Activated CD8-positive, alpha-beta memory T cell treated with anti-CD3 and anti-CD28 coated beads, Interleukin-2, amount 10 ng/mL, durations not matched to agents 7 days and 5 days (primary cell): Measurements from ENCODE around the gene UAP1L1. TPM values are rescaled to one million over a fixed set of nuclear protein-coding genes. Genes with fewer than 3 reads are reported as not detected.

ENCODE experiments used
- ATAC-seq: fragments of 150-1000 bp; cut with Tn5 transposase; one replicate; pipeline ENCODE4 v1.10.0; 2021; ENCODE audit warnings: moderate library complexity
- CTCF ChIA-PET: fragments of 350-600 bp; sonication (Branson Sonifier 250); formaldehyde crosslinking; loops from one replicate; lab custom pipeline; 2021; ENCODE audit warnings: antibody characterized with exemption; lab: Charles Lee
- DNase-seq: peaks from one replicate; pipeline ENCODE4 v3.0.0-alpha.2; 2020
- H3K27ac Mint-ChIP-seq: one replicate; pipeline ENCODE4 v1.8.0; 2021; ENCODE audit warnings: mild to moderate bottlenecking, mixed read lengths
- H3K27me3 Mint-ChIP-seq: one replicate; pipeline ENCODE4 v1.8.0; 2021; ENCODE audit warnings: mixed read lengths
- H3K36me3 Mint-ChIP-seq: one replicate; pipeline ENCODE4 v1.8.0; 2021; ENCODE audit warnings: mild to moderate bottlenecking, mixed read lengths
- H3K4me1 Mint-ChIP-seq: one replicate; pipeline ENCODE4 v1.8.0; 2021; ENCODE audit warnings: mixed read lengths
- H3K4me3 Mint-ChIP-seq: one replicate; pipeline ENCODE4 v1.8.0; 2021; ENCODE audit warnings: mild to moderate bottlenecking, moderate library complexity, mixed read lengths
- H3K9me3 Mint-ChIP-seq: one replicate; pipeline ENCODE4 v1.8.0; 2022; ENCODE audit warnings: low read depth, mixed read lengths
- total RNA-seq, 2 experiments: library from RNA; stranded (reverse); gene quantifications; one replicate each; pipeline ENCODE4 v1.2.3, GENCODE V29; 2021

Gene UAP1L1
- total RNA-seq, 2 experiments from 2014 or later, result 32.6 to 35.3 TPM

DNA sequence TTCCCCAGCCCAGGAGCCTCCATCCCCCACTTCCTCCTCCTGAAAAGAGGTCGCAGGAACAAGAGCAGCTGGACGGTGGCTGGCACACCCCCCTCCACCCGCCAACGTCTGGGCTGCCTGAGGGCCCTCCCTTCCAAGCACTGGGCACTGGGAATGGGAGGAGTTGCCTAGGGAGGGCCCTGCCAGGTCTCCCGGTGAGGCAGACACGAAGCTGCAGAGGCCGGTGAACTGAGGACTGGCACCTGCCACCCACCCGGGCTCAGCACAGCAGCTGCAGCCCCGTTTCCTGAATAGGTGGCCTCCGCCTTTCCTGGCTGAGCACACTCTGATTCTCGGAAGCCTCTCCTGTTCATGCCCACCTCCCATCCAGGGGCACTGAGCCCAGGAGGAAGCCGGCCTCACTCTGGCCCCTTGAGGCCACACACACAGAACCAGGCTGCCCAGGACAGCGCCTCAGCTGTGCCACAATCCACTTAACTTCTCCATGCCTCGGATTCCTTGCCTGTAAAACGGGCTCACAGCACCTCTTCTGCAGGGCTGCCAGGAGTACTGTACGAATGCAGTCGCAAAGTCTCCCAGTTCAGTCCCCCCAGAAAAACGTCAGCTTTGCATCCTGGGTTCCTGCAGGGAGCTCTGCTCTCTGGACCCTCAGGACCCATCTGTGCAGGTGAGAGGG, 32.7 kb upstream of the UAP1L1 start:
- Mint-ChIP-seq H3K4me3 (peak overlapping the region; percentile 71), H3K36me3 (no peaks in the 10 kb centered on the region), H3K27me3 (peaks cover 31% of the 10 kb centered on the region), H3K27ac (no peak overlapping the region), H3K4me1 (peaks cover 16% of the 10 kb centered on the region), H3K9me3 (no peaks in the 10 kb centered on the region)
- CTCF ChIA-PET, result interaction anchor here (0.5 to 2.5 kb wide), 12 partner anchors 9 to 258 kb away, joined by 3 to 37 read pairs (median 4); partner anchors contain the start of genes AJM1, PAXX and SAPCD2
- no peak for DNase-seq
- no peak for ATAC-seq

GRCh38 chr9:137045294-137046087, 31.8 kb upstream of the UAP1L1 start:
- CTCF ChIA-PET, result interaction anchor here (1.0 to 5.5 kb wide), 13 partner anchors 9 to 234 kb away, joined by 3 to 183 read pairs (median 10); partner anchors contain the start of genes AJM1, PAXX and SAPCD2
- peak overlapping the region; percentile 71 for H3K4me3 Mint-ChIP-seq
- H3K36me3 Mint-ChIP-seq, result no peaks in the 10 kb centered on the region

DNA sequence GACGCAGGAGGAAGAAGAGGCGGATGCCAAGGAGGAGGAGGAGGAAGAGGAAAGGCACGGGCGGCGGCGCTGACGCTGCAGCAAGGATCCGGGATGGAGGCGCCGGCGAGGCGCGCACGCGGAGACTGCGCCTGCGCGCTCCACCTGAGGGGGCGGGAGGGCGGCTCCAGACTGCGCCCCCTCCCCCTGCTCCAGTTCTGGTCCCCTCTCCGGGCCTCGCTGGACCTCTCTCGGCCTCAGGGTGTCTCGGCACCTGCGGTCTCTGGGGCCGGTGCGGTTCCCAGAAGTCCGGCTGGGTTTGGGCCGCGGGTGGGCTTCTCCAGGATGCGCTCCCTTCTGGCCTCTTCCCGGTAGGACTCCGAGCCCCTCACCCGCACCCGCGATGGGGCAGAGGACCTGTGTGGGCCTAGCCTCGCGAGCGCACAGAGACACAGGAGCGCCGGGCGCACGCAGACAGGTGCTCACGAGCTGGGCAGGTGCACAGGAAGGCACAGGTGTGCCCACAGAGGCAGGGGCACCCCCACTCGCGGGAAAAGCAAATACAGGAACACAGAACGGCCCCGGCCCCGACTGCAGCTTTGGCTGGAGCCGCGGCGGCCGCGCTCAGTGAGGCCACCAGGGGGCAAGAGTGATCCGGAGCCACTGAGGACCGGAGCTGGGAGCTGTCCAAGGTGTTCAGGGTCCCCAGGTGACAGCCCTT, 31.1 kb upstream of the UAP1L1 start, which contains the start of gene NPDC1:
Gene NPDC1, minus strand, starts transcription at position 90 of the 700 bp plus-strand sequence. CDS start 188 bp downstream, outside the sequence.
- peak within 1 kb of the TSS; percentile 71 for H3K4me3 Mint-ChIP-seq
- H3K27ac Mint-ChIP-seq, result no peak within 1 kb of the TSS
- H3K36me3 Mint-ChIP-seq, result no peaks in the 10 kb centered on the region
- H3K4me1 Mint-ChIP-seq, result peaks cover 16% of the 10 kb centered on the region
- ATAC-seq, result peak; percentile 82
- peak; percentile 89 for DNase-seq
- peaks cover 43% of the 10 kb centered on the region for H3K27me3 Mint-ChIP-seq
- no peaks in the 10 kb centered on the region for H3K9me3 Mint-ChIP-seq
- CTCF ChIA-PET, result interaction anchor here (0.6 to 5.5 kb wide), 45 partner anchors 10 to 316 kb away, joined by 3 to 183 read pairs (median 4); partner anchors contain the start of genes ABCA2, CLIC3, CYSRT1 and FBXW5

More at GRCh38 chr9:137045294-137046087, 31.8 kb upstream of the UAP1L1 start:
- ATAC-seq (peak; percentile 26), DNase-seq (no peak)
- Mint-ChIP-seq H3K9me3 (no peaks in the 10 kb centered on the region), H3K27me3 (peaks cover 39% of the 10 kb centered on the region), H3K4me1 (peaks cover 16% of the 10 kb centered on the region), H3K27ac (no peak overlapping the region)

DNA sequence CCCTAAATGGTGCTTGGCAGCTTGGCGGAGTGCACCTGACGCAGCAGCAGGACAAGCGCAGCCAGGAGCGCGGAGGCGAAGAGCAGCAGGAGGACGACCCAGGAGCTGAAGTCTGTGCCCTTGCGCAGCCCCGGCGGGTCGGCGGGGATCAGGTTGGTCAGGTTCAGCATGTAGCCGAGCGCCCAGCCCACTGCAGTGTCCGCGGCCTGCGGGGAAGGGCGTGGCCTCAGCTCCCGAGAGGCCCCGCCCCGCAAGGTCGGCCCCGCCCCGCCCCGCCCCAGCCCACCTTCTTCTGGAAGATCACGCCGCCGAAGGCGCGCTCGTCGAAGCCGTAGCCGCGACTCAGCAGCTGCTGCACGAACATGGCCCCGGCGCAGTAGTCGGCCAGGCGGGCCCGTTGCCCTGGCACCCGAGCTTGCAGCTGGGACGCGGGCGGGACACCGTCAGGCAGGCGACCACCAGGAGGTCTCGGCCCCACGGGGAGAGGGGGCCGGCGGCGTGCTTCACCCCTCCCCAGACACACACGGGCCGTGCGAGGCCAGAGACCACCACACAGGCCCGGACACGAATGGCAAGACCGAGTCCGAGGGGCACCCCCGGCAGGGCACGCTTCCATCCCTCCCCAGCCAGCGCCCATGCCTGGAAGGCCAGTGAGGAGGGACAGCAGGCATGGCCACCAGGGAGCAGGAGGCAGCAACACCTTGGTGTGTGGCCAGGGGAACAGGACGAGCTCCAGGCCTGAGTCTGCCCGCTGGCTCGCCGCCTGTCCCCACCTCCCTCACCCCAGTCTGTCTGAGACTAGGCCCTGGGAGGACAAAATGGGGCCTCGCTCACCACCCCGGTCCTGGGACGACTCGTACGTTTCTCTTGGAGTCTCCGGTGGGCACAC, 28.4 kb upstream of the UAP1L1 start:
- Mint-ChIP-seq H3K27me3 (peaks cover 56% of the 10 kb centered on the region), H3K36me3 (no peaks in the 10 kb centered on the region), H3K4me1 (peaks cover 15% of the 10 kb centered on the region), H3K4me3 (no peak overlapping the region), H3K9me3 (no peaks in the 10 kb centered on the region), H3K27ac (no peak overlapping the region)
- no peak for DNase-seq
- no peak for ATAC-seq
- CTCF ChIA-PET, result interaction anchor here (1.0 to 5.5 kb wide), 8 partner anchors 10 to 188 kb away, joined by 3 to 183 read pairs (median 6); partner anchors contain the start of genes RNF224 and SAPCD2

DNA sequence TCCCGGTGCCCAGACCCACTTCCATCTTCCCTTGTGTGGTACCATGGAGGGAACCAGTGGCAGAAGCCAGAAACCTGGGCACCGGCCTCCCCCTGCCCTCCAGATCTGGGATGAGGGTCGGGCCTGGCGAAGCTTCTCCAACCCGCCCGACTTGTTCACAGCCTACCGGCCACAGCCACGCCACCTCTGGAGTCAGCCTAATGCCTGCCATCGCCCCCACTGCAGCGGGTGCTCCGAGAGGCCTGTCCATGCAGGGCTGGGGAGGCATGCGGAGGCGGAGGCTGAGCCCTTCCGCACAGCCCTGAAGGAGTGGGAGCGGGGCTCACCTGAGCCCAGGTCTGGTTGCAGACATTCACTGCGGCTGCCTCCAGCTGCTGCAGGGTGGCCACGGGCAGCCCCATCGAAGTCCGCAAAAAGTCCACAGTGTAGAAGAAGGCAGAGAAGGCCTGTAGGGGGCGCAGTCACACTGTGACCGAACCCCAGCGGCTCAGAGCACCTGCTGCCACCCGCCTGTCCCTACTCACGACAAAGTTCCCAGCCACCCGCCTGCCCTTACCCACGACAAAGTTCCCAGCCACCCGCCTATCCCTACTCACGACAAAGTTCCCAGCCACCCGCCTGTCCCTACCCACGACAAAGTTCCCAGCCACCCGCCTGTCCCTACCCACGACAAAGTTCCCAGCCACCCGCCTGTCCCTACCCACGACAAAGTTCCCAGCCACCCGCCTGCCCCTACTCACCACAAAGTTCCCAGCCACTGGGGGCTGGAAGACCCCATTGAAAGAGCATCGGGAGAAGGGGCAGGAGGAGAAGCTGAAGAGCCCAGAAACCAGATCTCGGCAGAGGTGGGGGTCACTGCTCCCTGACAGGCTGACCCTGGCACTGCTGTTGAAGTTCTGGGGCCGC, 27.5 kb upstream of the UAP1L1 start:
- Mint-ChIP-seq H3K4me3 (no peak overlapping the region), H3K27me3 (peaks cover 51% of the 10 kb centered on the region), H3K27ac (no peak overlapping the region), H3K36me3 (no peaks in the 10 kb centered on the region), H3K4me1 (peaks cover 7% of the 10 kb centered on the region), H3K9me3 (no peaks in the 10 kb centered on the region)
- DNase-seq, result peak; percentile 73
- CTCF ChIA-PET, result interaction anchor here (1.0 to 5.5 kb wide), 7 partner anchors 9 to 187 kb away, joined by 3 to 183 read pairs (median 6); partner anchors contain the start of genes RNF224 and SAPCD2
- ATAC-seq, result no peak

DNA sequence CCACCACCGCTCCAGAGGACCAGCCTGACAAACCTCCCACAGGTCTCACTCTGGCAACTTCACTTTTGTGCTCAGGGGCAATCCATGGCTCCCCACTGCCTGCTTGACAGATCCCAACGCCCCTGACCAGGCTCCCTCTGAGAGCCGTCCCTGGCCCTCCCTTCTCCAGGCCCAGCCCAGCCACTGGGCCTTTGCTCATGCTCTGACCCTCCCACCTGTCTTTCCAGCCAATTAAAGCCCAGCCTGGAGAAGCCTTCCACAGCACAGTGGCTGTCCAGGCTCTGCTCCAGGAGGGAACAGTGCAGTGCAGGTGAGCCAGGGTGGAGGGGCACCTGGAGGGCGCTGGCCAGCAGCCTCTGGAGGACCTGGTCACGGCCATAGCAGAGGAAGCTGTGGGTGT, 26.7 kb upstream of the UAP1L1 start:
- Mint-ChIP-seq H3K36me3 (no peaks in the 10 kb centered on the region), H3K27ac (no peak overlapping the region), H3K9me3 (no peaks in the 10 kb centered on the region), H3K27me3 (peaks cover 46% of the 10 kb centered on the region), H3K4me3 (no peak overlapping the region), H3K4me1 (peaks cover 3% of the 10 kb centered on the region)
- CTCF ChIA-PET, result interaction anchor here (1.4 to 5.5 kb wide), 2 partner anchors 18 to 186 kb away, joined by 3 to 183 read pairs; partner anchors contain the start of gene SAPCD2
- DNase-seq, result no peak
- no peak for ATAC-seq

GRCh38 chr9:137051145-137051724, 26.1 kb upstream of the UAP1L1 start:
- Mint-ChIP-seq H3K27ac (no peak overlapping the region), H3K9me3 (no peaks in the 10 kb centered on the region), H3K4me1 (peaks cover 3% of the 10 kb centered on the region), H3K4me3 (no peak overlapping the region), H3K36me3 (no peaks in the 10 kb centered on the region), H3K27me3 (peaks cover 46% of the 10 kb centered on the region)
- DNase-seq (no peak), ATAC-seq (no peak)
- CTCF ChIA-PET, result interaction anchor here (2.1 to 5.5 kb wide), 2 partner anchors 12 to 17 kb away, joined by 5 to 183 read pairs; partner anchors contain the start of gene SAPCD2

DNA sequence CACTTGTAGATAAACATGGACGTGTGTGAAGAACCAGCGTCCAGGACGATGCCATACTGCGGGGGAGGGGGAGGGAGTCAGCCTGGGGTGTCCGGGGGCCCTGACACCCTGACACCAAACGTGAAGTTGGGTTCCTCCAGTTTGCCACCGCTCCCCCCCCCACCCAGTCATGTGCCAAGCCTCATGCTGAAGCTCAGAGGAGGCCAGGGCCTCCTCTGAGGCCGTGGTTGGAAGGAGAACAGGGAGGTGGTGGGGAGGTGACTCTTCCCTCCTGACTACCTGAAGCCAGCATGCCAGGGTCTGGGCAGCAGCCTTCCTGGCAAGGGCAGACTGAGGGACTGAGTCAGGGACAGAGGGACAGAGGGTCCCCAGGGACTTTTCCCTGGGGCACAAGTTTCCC, 25.0 kb upstream of the UAP1L1 start:
- H3K9me3 Mint-ChIP-seq, result no peaks in the 10 kb centered on the region
- H3K27me3 Mint-ChIP-seq, result peaks cover 36% of the 10 kb centered on the region
- DNase-seq (no peak), ATAC-seq (no peak)
- no peak overlapping the region for H3K4me3 Mint-ChIP-seq
- no peak overlapping the region for H3K27ac Mint-ChIP-seq
- H3K4me1 Mint-ChIP-seq, result no peaks in the 10 kb centered on the region
- CTCF ChIA-PET, result interaction anchor here (0.9 to 2.3 kb wide), 8 partner anchors 11 to 325 kb away, joined by 3 to 13 read pairs (median 5); partner anchors contain the start of genes AJM1 and SAPCD2
- H3K36me3 Mint-ChIP-seq, result no peaks in the 10 kb centered on the region

DNA sequence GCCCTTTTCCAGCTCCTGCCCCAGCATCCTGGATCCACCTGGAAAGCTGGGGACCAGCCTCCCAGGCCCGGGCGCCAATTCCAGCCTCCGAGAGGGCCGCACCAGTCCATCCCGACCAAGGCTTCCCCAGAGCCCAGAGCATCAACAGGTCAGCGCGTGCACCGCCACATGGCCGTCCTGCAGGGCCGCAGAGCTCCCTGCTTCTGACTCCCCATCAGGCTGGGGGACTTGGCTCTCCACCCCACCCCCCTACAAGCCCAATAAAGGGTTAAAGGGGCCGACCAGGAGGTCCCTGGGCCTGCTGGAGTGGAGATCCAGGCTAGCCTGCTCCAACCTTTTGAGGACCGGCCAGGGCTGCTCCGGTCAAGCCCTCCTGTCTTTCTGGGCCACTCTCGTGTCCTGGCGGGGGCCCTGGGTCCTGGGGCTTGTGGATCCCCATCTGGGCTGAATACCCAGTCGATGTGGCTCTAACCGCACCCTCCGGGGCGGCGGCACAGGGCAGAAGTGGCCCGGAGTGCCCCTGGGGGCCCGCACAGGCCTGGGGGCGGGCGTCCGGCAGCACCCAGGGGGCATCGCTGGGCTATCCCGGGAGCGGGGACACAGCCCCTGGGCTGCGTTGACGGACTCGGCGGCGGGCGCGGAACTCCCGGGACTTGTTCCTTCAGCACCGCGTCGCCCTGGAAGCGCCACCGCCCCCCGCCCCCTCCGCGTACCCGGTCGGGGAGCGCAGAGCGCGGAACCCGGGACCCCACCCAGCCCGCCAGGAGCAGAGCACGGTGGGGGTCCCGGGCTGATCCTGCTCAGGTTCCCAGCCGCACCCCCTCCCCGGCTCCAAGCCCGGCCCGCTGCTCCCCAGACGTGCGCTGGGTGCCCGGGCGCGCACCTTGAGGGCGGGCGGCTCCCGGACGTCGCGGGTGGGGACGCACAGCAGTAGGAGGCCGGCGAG, 24.0 kb upstream of the UAP1L1 start:
- ATAC-seq (peak; percentile 3), DNase-seq (no peak)
- peaks cover 32% of the 10 kb centered on the region for H3K27me3 Mint-ChIP-seq
- H3K36me3 Mint-ChIP-seq, result no peaks in the 10 kb centered on the region
- H3K4me3 Mint-ChIP-seq, result no peak overlapping the region
- H3K4me1 Mint-ChIP-seq, result no peaks in the 10 kb centered on the region
- CTCF ChIA-PET, result interaction anchor here (0.9 to 2.3 kb wide), 8 partner anchors 10 to 326 kb away, joined by 3 to 13 read pairs (median 5); partner anchors contain the start of genes AJM1 and SAPCD2
- H3K9me3 Mint-ChIP-seq, result no peaks in the 10 kb centered on the region
- H3K27ac Mint-ChIP-seq, result no peak overlapping the region
